K562 (cell line): ENCODE data around the gene LGALS12. TPM values are rescaled to one million over a fixed set of nuclear protein-coding genes. Genes with fewer than 3 reads are reported as not detected.

Experiments used
- DDX20 ChIP-seq: fragments of 450-650 bp; IDR thresholded peaks from 2 replicates; pipeline ENCODE4 v1.6.1; 2016; ENCODE audit warnings: missing genetic modification characterization, low read depth, mild to moderate bottlenecking, missing compliant biosample characterization, moderate library complexity
- FOSL1 ChIP-seq: fragments of 200-800 bp; sonication (Bioruptor generic); conservative IDR thresholded peaks from 2 replicates; pipeline ENCODE4 v1.6.1; 2016; ENCODE audit warnings: missing genetic modification characterization, missing compliant biosample characterization
- GABPB1 ChIP-seq: sonication (generic); formaldehyde crosslinking; IDR thresholded peaks from 2 replicates; pipeline ENCODE4 v1.8.0; 2022; ENCODE audit warnings: mild to moderate bottlenecking, missing genetic modification reagents
- HINFP ChIP-seq: fragments of 450-650 bp; conservative IDR thresholded peaks from 2 replicates; pipeline ENCODE4 v1.6.1; 2016; ENCODE audit warnings: missing genetic modification characterization, low read depth, mild to moderate bottlenecking, control low read depth, missing compliant biosample characterization
- HOXB6 ChIP-seq: fragments of 250-450 bp; sonication (Bioruptor Pico); IDR thresholded peaks from 2 replicates; pipeline ENCODE4 v1.5.1; 2022; ENCODE audit warnings: mild to moderate bottlenecking, borderline replicate concordance
- ID3 ChIP-seq, 2 experiments: fragments of 250-450 bp in 1 of 2; fragments of 450-650 bp in 1 of 2; sonication (Bioruptor Pico) in 1 of 2; IDR thresholded peaks; 2 replicates each; pipeline versions ENCODE4 v1.6.1 to v1.8.0; 2016 to 2021; ENCODE audit warnings: mild to moderate bottlenecking in 2 of 2, moderate library complexity in 2 of 2, missing compliant biosample characterization in 1 of 2, missing genetic modification characterization in 1 of 2
- MEIS2 ChIP-seq: fragments of 450-650 bp; IDR thresholded peaks from 2 replicates; pipeline ENCODE4 v1.6.1; 2014; ENCODE audit warnings: mild to moderate bottlenecking; ENCODE audit not compliant: partially characterized antibody
- NFRKB ChIP-seq: fragments of 450-650 bp; IDR thresholded peaks from 2 replicates; pipeline ENCODE4 v1.6.1; 2016; ENCODE audit warnings: low read depth
- POLR2H ChIP-seq: IDR thresholded peaks from 2 replicates; pipeline ENCODE4 v1.6.1; 2016; ENCODE audit warnings: missing genetic modification characterization, low read depth, mild to moderate bottlenecking, control low read depth, missing compliant biosample characterization, moderate library complexity
- PPARD ChIP-seq: fragments of 250-450 bp; sonication (Bioruptor Pico); IDR thresholded peaks from 2 replicates; pipeline ENCODE4 v1.8.0; 2022; ENCODE audit warnings: inconsistent platforms, mild to moderate bottlenecking, moderate library complexity
- PTTG1 ChIP-seq: fragments of 450-650 bp; IDR thresholded peaks from 2 replicates; pipeline ENCODE4 v1.6.1; 2016; ENCODE audit warnings: low read depth, mild to moderate bottlenecking, missing genetic modification characterization, missing compliant biosample characterization
- RFX7 ChIP-seq: fragments of 250-450 bp; sonication (Bioruptor Pico); IDR thresholded peaks from 2 replicates; pipeline ENCODE4 v1.5.1; 2021; ENCODE audit warnings: mild to moderate bottlenecking
- ZNF133 ChIP-seq: fragments of 250-450 bp; sonication (Bioruptor Pico); IDR thresholded peaks from 2 replicates; pipeline ENCODE4 v1.4.0; 2020; ENCODE audit warnings: mild to moderate bottlenecking
- ZNF197 ChIP-seq: fragments of 200-800 bp; sonication (Bioruptor generic); IDR thresholded peaks from 2 replicates; pipeline ENCODE4 v1.6.1; 2016; ENCODE audit warnings: low read depth, missing genetic modification characterization, missing compliant biosample characterization
- ZNF592 ChIP-seq: fragments of 450-650 bp; IDR thresholded peaks from 2 replicates; pipeline ENCODE4 v1.6.1; 2017; ENCODE audit warnings: antibody characterized with exemption, mild to moderate bottlenecking
- ZSCAN32 ChIP-seq: fragments of 450-650 bp; formaldehyde crosslinking; IDR thresholded peaks from 2 replicates; pipeline ENCODE4 v1.4.0; 2020; ENCODE audit warnings: mild to moderate bottlenecking, moderate library complexity
- polyA plus RNA-seq, 8 experiments: library from polyadenylated mRNA; depleted of rRNA in 4 of 8; stranded (reverse) in 5 of 8; unstranded in 3 of 8; fragments of >200 nt; fragmentation: Nextera tagmentation in 2 of 8; fragmentation: Illumina TruSeq in 1 of 8; extraction: Ambion mirVana in 2 of 8; extraction: Trizol in 1 of 8; gene quantifications; 2 replicates each; pipeline versions ENCODE4 v1.2.1 to v1.2.3, GENCODE V29; 2011 to 2014; ENCODE audit warnings: inconsistent platforms in 1 of 8, missing spikeins in 1 of 8
- total RNA-seq, 7 experiments: library from RNA; depleted of rRNA in 6 of 7; stranded (reverse); fragments of >200 nt in 6 of 7; fragmentation: Illumina TruSeq in 2 of 7; extraction: Trizol in 2 of 7; gene quantifications; 2 replicates each; pipeline versions ENCODE4 v1.2.1 to v1.2.3, GENCODE V29; 2011 to 2021; ENCODE audit warnings: low replicate concordance in 1 of 7
- TF ChIP-seq, protein P1 (sequence below): fragments of 450-650 bp; formaldehyde crosslinking; IDR thresholded peaks from 2 replicates; pipeline ENCODE4 v1.4.0; 2020; ENCODE audit warnings: mild to moderate bottlenecking
- TF ChIP-seq, protein P2 (sequence below): fragments of 250-450 bp; sonication (Bioruptor Pico); IDR thresholded peaks from 2 replicates; pipeline ENCODE4 v1.8.0; 2021; ENCODE audit warnings: mild to moderate bottlenecking, moderate library complexity

LGALS12 gene
- total and polyA plus RNA-seq, 9 of the 15 experiments (the other 6 are each of a cell fraction or from before 2014, with no cell fraction given) = 0.66 to 8.0 (median 5.0) TPM

DNA sequence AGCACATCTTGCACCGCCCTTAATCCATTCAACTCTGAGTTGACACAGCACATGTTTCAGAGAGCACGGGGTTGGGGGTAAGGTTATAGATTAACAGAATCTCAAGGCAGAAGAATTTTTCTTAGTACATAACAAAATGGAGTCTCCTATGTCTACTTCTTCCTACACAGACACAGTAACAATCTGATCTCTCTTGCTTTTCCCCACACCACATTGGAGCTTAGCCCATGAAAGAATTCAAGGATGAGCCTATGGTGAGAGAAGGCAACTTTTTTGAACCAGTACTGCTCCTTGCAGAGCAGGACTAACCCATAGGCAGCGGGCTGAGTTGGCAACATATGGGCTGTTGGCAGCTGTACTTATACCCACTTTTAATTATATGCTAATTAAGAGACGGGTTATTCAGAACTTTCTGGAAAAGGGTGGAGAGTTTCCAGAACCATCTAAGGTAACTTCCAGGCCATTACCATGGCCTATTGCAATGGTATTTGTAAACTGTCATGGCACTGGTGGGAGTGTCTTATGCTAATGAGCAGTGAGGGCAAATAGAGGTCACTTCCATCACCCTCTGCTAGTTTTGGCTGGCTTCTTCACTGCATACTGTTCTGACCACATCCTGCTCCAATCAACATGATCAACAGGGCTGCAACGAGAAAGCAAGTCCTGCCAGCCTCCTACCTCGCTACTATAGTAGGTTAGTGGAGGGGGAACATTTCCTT lies 25.3 kb downstream of the LGALS12 start (continued):
- TF ChIP-seq, protein P1, sequence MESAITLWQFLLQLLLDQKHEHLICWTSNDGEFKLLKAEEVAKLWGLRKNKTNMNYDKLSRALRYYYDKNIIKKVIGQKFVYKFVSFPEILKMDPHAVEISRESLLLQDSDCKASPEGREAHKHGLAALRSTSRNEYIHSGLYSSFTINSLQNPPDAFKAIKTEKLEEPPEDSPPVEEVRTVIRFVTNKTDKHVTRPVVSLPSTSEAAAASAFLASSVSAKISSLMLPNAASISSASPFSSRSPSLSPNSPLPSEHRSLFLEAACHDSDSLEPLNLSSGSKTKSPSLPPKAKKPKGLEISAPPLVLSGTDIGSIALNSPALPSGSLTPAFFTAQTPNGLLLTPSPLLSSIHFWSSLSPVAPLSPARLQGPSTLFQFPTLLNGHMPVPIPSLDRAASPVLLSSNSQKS (CRISPR knock-in tag) = peak; percentile 92
- TF ChIP-seq POLR2H (tag) = peak; percentile 78
- peak; percentile 79 for TF ChIP-seq ZNF197 (CRISPR knock-in tag)
- TF ChIP-seq PTTG1 (tag) = peak; percentile 96
- peak; percentile 69 for TF ChIP-seq MEIS2
- TF ChIP-seq FOSL1 = 0 out of 2 replicates have a peak, but pooled peaks have one; percentile 21
- peak; percentile 97 for TF ChIP-seq DDX20 (tag)
- TF ChIP-seq GABPB1 (CRISPR knock-in tag) = peak; percentile 39; the same call in 1 of the 2 replicates
- TF ChIP-seq ZSCAN32 = peak; percentile 86
- peak; percentile 88 for TF ChIP-seq RFX7 (CRISPR knock-in tag)
- TF ChIP-seq ZNF133 = peak; percentile 93
- TF ChIP-seq ID3 (CRISPR knock-in tag; IDR thresholded peaks at IDR 0.05) = peak; percentile 81; the same call in 1 of the 2 replicates
- peak; percentile 99 for TF ChIP-seq ID3 (tag; IDR thresholded peaks at IDR 0.05)
- TF ChIP-seq HOXB6 = 0 out of 2 replicates have a peak, but pooled peaks have one; percentile 71
- peak; percentile 99 for TF ChIP-seq ZNF592
- peak; percentile 76; the same call in 1 of the 2 replicates for TF ChIP-seq PPARD
- TF ChIP-seq, protein P2, sequence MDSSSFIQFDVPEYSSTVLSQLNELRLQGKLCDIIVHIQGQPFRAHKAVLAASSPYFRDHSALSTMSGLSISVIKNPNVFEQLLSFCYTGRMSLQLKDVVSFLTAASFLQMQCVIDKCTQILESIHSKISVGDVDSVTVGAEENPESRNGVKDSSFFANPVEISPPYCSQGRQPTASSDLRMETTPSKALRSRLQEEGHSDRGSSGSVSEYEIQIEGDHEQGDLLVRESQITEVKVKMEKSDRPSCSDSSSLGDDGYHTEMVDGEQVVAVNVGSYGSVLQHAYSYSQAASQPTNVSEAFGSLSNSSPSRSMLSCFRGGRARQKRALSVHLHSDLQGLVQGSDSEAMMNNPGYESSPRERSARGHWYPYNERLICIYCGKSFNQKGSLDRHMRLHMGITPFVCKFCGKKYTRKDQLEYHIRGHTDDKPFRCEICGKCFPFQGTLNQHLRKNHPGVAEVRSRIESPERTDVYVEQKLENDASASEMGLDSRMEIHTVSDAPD = peak; percentile 90
- TF ChIP-seq HINFP (tag) = peak; percentile 50; the same call in 1 of the 2 replicates
- peak; percentile 43; the same call in 1 of the 2 replicates for TF ChIP-seq NFRKB
